Prostate gland (tissue), 2 donors: ENCODE data around the gene LBH. TPM values are rescaled to one million over a fixed set of nuclear protein-coding genes. Genes with fewer than 3 reads are reported as not detected.

Experiments used
- DNase-seq: peaks from one replicate; pipeline ENCODE4 v3.0.0-alpha.2; 2019; ENCODE audit warnings: low spot score
- H3K27ac ChIP-seq, 2 donors: fragments of 200-600 bp; sonication (generic); 2 replicates each; pipeline ENCODE4 v1.5.1; 2017 to 2019
- H3K27me3 ChIP-seq: fragments of 200-600 bp; sonication (generic); replicated peaks from 2 replicates; pipeline ENCODE4 v1.5.1; 2019; ENCODE audit not compliant: insufficient read depth
- H3K36me3 ChIP-seq, 2 donors: fragments of 200-600 bp; sonication (generic); 1 replicate in 1 of 2; 2 replicates in 1 of 2; pipeline versions ENCODE4 v1.5.1 to v1.8.1; 2017 to 2019
- H3K4me1 ChIP-seq: fragments of 200-600 bp; sonication (generic); replicated peaks from 2 replicates; pipeline ENCODE4 v1.5.1; 2019
- H3K4me3 ChIP-seq, 2 donors: fragments of 200-600 bp; sonication (generic); 2 replicates each; pipeline ENCODE4 v1.5.1; 2017 to 2019
- H3K9me3 ChIP-seq: fragments of 200-600 bp; sonication (generic); 2 replicates; pipeline ENCODE4 v1.5.1; 2017
- CTCF ChIP-seq, 4 experiments: fragments of 200-600 bp in 2 of 4; fragments of 450-650 bp in 2 of 4; sonication (generic) in 2 of 4; IDR thresholded peaks; 1 replicate in 3 of 4; 2 replicates in 1 of 4; pipeline ENCODE4 v1.5.1; 2016 to 2019; ENCODE audit warnings: antibody characterized with exemption in 4 of 4, mild to moderate bottlenecking in 2 of 4, moderate library complexity in 2 of 4
- POLR2A ChIP-seq: fragments of 450-650 bp; IDR thresholded peaks from one replicate; pipeline ENCODE4 v1.6.1; 2016; ENCODE audit warnings: antibody characterized with exemption, mild to moderate bottlenecking
- POLR2AphosphoS5 ChIP-seq: sonication (generic); formaldehyde crosslinking; IDR thresholded peaks from one replicate; pipeline ENCODE4 v1.6.1; 2017; ENCODE audit warnings: antibody characterized with exemption
- WGBS: methylation state at CpG from one replicate; pipeline ENCODE4 v1.1.5; 2018; 5-methylcytosine and 5-hydroxymethylcytosine counted together
- intact Hi-C: fragments of 100-400 bp; cut with DNase I; formaldehyde crosslinking; loops from one replicate; pipeline ENCODE4 v1.14.2; 2022
- total RNA-seq, 2 donors: library from RNA; depleted of rRNA; stranded (reverse); fragments of >200 nt; gene quantifications; one replicate each; pipeline ENCODE4 v1.1.0, GENCODE V29; 2016

The LBH gene
- total RNA-seq, 2 donors from 2014 or later = 33.3 to 41.8 TPM

- DNase-seq = no peak
- WGBS = 79% methylated on average over 4 of the region's 4 CpGs
- Histone ChIP-seq H3K4me1 (no peaks in the 10 kb centered on the region), H3K27ac (peak overlapping the region in 1 of 2 donors; percentile 84), H3K27me3 (no peaks in the 10 kb centered on the region), H3K9me3 (no peaks in the 10 kb centered on the region), H3K36me3 (no peaks in the 10 kb centered on the region), H3K4me3 (no peak overlapping the region)
- intact Hi-C loops = no loop called here
- TF ChIP-seq CTCF (IDR thresholded peaks at IDR 0.05) (no peak), POLR2AphosphoS5 (no peak), POLR2A (no peak)
Measured at GRCh38 chr2:30218814-30219213, 12.5 kb upstream of the LBH start.

- Histone ChIP-seq H3K4me1 (peaks cover 4% of the 10 kb centered on the region), H3K27me3 (no peaks in the 10 kb centered on the region), H3K4me3 (no peak overlapping the region), H3K9me3 (no peaks in the 10 kb centered on the region), H3K27ac (no peak overlapping the region), H3K36me3 (no peaks in the 10 kb centered on the region)
- WGBS = 96% methylated on average over 13 of the region's 13 CpGs
- no peak for DNase-seq
- TF ChIP-seq CTCF (IDR thresholded peaks at IDR 0.05) (no peak), POLR2A (no peak), POLR2AphosphoS5 (no peak)
- intact Hi-C loops = no loop called here
Measured at GRCh38 chr2:30219886-30220875, 11.2 kb upstream of the LBH start.

GRCh38 chr2:30221531-30221930 lies 9.8 kb upstream of the LBH start:
- peak; percentile 79 for DNase-seq
- no peaks in the 10 kb centered on the region for H3K36me3 ChIP-seq
- no peak overlapping the region for H3K4me3 ChIP-seq
- H3K27ac ChIP-seq = peak overlapping the region in 1 of 2 donors; percentile 17
- H3K4me1 ChIP-seq = peaks cover 5% of the 10 kb centered on the region
- no peaks in the 10 kb centered on the region for H3K27me3 ChIP-seq
- TF ChIP-seq POLR2AphosphoS5 = peak; percentile 84
- TF ChIP-seq POLR2A = no peak
- no peaks in the 10 kb centered on the region for H3K9me3 ChIP-seq
- 47% methylated on average over 6 of the region's 6 CpGs for WGBS
- intact Hi-C loops = no loop called here

DNA sequence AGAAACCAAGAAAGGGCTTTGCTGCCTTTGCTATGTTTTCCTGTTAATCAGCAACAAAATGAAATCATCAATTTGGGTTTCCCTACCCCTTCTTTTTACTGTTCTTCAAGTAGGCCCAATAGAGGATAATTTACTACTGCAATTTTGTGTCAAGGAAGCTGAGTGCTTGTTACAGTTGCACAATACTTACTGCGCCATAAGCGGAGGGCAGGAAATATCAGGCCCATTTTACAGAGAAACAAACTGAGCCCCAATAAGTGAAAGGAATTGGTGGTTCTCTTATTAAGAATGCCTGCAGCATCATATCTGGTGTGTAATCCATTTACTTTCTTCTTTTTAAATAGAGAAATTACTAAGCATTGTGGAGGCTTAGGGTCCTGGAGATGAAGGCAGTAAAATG lies 9.3 kb upstream of the LBH start:
- no peak overlapping the region for H3K4me3 ChIP-seq
- H3K36me3 ChIP-seq = no peaks in the 10 kb centered on the region
- no peaks in the 10 kb centered on the region for H3K27me3 ChIP-seq
- intact Hi-C loops = no loop called here
- H3K27ac ChIP-seq = peak overlapping the region in 1 of 2 donors; percentile 17
- H3K9me3 ChIP-seq = no peaks in the 10 kb centered on the region
- DNase-seq = no peak
- peaks cover 5% of the 10 kb centered on the region for H3K4me1 ChIP-seq
- no peak for TF ChIP-seq POLR2A
- no peak for TF ChIP-seq CTCF (IDR thresholded peaks at IDR 0.05)
- TF ChIP-seq POLR2AphosphoS5 = no peak
- WGBS = 89% methylated on average over 2 of the region's 2 CpGs

DNA sequence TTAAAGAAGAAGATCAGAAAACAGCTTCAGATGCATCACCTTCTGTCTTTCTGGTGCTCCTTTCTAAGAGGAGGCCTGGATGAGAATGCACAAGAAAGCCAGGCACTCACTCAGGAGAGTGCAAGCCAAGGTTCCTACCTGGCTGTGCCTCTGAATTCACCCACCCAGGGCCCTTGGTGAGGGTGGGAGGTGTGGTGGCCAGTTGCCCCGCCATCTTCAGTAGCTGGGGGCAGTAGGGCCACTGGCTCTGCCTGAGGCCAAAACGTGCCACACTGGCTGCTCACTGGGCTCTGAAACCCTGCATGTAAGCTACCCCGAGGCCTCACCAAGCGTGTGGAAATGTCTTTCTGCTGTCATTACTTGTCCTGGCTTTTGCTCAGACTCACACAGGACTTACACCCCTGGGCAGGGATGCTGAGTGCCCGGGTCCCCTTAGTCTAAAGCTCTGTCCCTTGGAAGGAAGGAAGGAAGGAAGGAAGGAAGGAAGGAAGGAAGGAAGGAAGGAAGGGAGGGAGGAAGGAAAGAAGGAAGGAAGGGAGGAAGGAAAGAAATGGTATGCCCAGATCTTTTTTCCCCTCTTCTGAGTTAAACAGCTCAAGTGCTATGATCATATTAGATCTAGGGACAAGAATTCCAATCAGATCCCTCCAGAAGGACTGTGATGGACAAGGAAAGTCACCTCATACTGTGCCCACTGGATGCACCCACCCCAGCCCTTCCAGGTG lies 8.5 kb upstream of the LBH start:
- no peaks in the 10 kb centered on the region for H3K27me3 ChIP-seq
- no peak for DNase-seq
- H3K27ac ChIP-seq = no peak overlapping the region
- no peaks in the 10 kb centered on the region for H3K9me3 ChIP-seq
- intact Hi-C loops = no loop called here
- H3K4me1 ChIP-seq = peaks cover 5% of the 10 kb centered on the region
- no peak for TF ChIP-seq POLR2AphosphoS5
- TF ChIP-seq POLR2A = no peak
- no peak for TF ChIP-seq CTCF (IDR thresholded peaks at IDR 0.05)
- no peak overlapping the region for H3K4me3 ChIP-seq
- WGBS = 88% methylated on average over 5 of the region's 5 CpGs
- no peaks in the 10 kb centered on the region for H3K36me3 ChIP-seq
